ENCODE measurements around the gene PSMG3.

PSMG3 gene

DNA sequence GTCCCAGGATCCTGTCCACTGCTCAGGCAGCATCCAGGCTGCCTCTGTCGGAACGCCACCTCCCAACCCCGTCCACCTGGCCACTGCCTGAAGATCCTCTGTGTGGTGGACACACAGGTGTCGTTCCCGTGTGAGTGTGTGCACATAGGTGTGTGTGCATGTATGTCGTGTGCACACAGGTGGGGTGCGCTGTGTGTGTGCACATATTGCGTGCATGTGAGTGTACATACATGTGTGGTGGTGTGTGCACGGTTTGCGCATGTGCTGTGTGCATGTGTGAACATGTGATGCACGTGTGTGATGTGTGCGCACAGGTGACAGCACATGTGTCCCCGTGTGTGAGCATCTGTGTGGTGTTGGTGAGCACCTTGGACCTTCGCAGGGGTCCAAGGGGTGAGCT lies 20.9 kb downstream of the PSMG3 start (continued):
- TF ChIP-seq, protein P1, sequence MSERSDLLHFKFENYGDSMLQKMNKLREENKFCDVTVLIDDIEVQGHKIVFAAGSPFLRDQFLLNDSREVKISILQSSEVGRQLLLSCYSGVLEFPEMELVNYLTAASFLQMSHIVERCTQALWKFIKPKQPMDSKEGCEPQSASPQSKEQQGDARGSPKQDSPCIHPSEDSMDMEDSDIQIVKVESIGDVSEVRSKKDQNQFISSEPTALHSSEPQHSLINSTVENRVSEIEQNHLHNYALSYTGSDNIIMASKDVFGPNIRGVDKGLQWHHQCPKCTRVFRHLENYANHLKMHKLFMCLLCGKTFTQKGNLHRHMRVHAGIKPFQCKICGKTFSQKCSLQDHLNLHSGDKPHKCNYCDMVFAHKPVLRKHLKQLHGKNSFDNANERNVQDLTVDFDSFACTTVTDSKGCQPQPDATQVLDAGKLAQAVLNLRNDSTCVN (tag by site-specific recombination; optimal IDR thresholded peaks at IDR 0.05), result no peak
- TF ChIP-seq ZNF211 (tag by site-specific recombination; IDR thresholded peaks at IDR 0.05; ENCODE audit: low read depth), result no peak
- TF ChIP-seq, protein P2, sequence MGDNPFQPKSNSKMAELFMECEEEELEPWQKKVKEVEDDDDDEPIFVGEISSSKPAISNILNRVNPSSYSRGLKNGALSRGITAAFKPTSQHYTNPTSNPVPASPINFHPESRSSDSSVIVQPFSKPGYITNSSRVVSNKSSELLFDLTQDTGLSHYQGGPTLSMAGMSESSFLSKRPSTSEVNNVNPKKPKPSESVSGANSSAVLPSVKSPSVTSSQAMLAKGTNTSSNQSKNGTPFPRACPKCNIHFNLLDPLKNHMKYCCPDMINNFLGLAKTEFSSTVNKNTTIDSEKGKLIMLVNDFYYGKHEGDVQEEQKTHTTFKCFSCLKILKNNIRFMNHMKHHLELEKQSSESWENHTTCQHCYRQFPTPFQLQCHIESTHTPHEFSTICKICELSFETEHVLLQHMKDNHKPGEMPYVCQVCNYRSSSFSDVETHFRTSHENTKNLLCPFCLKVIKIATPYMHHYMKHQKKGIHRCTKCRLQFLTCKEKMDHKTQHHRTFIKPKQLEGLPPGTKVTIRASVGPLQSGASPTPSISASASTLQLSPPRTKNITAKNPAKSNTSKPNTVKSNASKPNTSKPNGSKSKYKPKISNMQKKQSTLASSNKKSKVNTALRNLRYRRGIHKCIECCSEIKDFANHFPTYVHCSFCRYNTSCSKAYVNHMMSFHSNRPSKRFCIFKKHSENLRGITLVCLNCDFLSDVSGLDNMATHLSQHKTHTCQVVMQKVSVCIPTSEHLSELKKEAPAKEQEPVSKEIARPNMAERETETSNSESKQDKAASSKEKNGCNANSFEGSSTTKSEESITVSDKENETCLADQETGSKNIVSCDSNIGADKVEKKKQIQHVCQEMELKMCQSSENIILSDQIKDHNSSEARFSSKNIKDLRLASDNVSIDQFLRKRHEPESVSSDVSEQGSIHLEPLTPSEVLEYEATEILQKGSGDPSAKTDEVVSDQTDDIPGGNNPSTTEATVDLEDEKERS (tag by site-specific recombination; IDR thresholded peaks at IDR 0.05), result no peak
- TF ChIP-seq, protein P3, sequence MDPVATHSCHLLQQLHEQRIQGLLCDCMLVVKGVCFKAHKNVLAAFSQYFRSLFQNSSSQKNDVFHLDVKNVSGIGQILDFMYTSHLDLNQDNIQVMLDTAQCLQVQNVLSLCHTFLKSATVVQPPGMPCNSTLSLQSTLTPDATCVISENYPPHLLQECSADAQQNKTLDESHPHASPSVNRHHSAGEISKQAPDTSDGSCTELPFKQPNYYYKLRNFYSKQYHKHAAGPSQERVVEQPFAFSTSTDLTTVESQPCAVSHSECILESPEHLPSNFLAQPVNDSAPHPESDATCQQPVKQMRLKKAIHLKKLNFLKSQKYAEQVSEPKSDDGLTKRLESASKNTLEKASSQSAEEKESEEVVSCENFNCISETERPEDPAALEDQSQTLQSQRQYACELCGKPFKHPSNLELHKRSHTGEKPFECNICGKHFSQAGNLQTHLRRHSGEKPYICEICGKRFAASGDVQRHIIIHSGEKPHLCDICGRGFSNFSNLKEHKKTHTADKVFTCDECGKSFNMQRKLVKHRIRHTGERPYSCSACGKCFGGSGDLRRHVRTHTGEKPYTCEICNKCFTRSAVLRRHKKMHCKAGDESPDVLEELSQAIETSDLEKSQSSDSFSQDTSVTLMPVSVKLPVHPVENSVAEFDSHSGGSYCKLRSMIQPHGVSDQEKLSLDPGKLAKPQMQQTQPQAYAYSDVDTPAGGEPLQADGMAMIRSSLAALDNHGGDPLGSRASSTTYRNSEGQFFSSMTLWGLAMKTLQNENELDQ (tag by site-specific recombination; IDR thresholded peaks at IDR 0.05; ENCODE audit: low read depth), result no peak
- TF ChIP-seq ZNF335 (tag by site-specific recombination; conservative IDR thresholded peaks at IDR 0.05), result no peak

DNA sequence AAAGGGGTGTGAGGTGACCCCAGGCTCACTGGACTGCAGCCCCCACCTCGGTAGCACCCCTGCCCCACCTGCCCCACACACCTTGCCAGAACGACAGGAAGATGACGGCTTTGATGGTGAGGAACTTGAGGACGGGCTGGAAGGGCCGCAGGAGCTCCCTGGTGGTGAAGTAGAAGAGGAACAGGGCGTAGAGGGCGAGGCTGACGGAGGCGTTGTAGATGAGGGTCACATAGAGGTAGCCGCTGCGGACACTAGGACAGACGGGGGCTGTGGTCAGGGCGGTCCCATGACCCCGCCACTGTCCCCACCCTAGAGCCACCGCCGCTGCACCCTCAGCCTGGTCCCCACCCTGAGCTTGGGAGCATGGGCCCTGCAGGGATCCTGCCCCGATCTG lies 21.4 kb downstream of the PSMG3 start:
- H3K4me3 ChIP-seq (ENCODE audit: low read depth, low read length), result no peak overlapping the region
- H3K9me3 ChIP-seq (ENCODE audit: control insufficient read depth, insufficient read depth, low read depth, low read length), result no peaks in the 10 kb centered on the region
- H3K4me1 ChIP-seq (ENCODE audit: control insufficient read depth, insufficient read depth, low read length), result no peaks in the 10 kb centered on the region
- no peaks in the 10 kb centered on the region for H3K36me3 ChIP-seq (ENCODE audit: control insufficient read depth in 2 of 2, insufficient read depth in 1 of 2, low read length in 2 of 2)
- POLR2A ChIA-PET, result interaction anchor here (0.9 kb wide), 1 partner anchor 14 kb away, joined by 3 read pairs; no protein-coding TSS in a partner anchor
- CTCF ChIA-PET, result interaction anchor here (1.0 to 2.2 kb wide), 2 partner anchors 9 to 23 kb away, joined by 3 to 6 read pairs; no protein-coding TSS in a partner anchor
- no peak overlapping the region for H3K27ac ChIP-seq (ENCODE audit: extremely low read depth, low read depth, low read length)
- no peak for TF ChIP-seq ZNF501 (tag by site-specific recombination; IDR thresholded peaks at IDR 0.05)
- TF ChIP-seq ZNF114 (tag by site-specific recombination; IDR thresholded peaks at IDR 0.05), result no peak
- no peak for TF ChIP-seq ZFHX2 (tag by site-specific recombination; conservative IDR thresholded peaks at IDR 0.05)
- no peak for TF ChIP-seq ZNF555 (tag by site-specific recombination; conservative IDR thresholded peaks at IDR 0.05)
- TF ChIP-seq, protein P4, sequence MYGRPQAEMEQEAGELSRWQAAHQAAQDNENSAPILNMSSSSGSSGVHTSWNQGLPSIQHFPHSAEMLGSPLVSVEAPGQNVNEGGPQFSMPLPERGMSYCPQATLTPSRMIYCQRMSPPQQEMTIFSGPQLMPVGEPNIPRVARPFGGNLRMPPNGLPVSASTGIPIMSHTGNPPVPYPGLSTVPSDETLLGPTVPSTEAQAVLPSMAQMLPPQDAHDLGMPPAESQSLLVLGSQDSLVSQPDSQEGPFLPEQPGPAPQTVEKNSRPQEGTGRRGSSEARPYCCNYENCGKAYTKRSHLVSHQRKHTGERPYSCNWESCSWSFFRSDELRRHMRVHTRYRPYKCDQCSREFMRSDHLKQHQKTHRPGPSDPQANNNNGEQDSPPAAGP (tag by site-specific recombination; IDR thresholded peaks at IDR 0.05), result no peak
- TF ChIP-seq, protein P5, sequence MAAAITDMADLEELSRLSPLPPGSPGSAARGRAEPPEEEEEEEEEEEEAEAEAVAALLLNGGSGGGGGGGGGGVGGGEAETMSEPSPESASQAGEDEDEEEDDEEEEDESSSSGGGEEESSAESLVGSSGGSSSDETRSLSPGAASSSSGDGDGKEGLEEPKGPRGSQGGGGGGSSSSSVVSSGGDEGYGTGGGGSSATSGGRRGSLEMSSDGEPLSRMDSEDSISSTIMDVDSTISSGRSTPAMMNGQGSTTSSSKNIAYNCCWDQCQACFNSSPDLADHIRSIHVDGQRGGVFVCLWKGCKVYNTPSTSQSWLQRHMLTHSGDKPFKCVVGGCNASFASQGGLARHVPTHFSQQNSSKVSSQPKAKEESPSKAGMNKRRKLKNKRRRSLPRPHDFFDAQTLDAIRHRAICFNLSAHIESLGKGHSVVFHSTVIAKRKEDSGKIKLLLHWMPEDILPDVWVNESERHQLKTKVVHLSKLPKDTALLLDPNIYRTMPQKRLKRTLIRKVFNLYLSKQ (tag by site-specific recombination; IDR thresholded peaks at IDR 0.05; ENCODE audit: borderline replicate concordance), result no peak
- TF ChIP-seq ZNF16 (tag by site-specific recombination; IDR thresholded peaks at IDR 0.05; ENCODE audit: low read depth), result no peak
- TF ChIP-seq ZFP37 (tag by site-specific recombination; IDR thresholded peaks at IDR 0.05), result no peak
- TF ChIP-seq, protein P6, sequence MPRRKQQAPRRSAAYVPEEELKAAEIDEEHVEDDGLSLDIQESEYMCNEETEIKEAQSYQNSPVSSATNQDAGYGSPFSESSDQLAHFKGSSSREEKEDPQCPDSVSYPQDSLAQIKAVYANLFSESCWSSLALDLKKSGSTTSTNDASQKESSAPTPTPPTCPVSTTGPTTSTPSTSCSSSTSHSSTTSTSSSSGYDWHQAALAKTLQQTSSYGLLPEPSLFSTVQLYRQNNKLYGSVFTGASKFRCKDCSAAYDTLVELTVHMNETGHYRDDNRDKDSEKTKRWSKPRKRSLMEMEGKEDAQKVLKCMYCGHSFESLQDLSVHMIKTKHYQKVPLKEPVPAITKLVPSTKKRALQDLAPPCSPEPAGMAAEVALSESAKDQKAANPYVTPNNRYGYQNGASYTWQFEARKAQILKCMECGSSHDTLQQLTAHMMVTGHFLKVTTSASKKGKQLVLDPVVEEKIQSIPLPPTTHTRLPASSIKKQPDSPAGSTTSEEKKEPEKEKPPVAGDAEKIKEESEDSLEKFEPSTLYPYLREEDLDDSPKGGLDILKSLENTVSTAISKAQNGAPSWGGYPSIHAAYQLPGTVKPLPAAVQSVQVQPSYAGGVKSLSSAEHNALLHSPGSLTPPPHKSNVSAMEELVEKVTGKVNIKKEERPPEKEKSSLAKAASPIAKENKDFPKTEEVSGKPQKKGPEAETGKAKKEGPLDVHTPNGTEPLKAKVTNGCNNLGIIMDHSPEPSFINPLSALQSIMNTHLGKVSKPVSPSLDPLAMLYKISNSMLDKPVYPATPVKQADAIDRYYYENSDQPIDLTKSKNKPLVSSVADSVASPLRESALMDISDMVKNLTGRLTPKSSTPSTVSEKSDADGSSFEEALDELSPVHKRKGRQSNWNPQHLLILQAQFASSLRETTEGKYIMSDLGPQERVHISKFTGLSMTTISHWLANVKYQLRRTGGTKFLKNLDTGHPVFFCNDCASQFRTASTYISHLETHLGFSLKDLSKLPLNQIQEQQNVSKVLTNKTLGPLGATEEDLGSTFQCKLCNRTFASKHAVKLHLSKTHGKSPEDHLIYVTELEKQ (tag by site-specific recombination; IDR thresholded peaks at IDR 0.05; ENCODE audit: borderline replicate concordance), result no peak
- TF ChIP-seq, protein P7, sequence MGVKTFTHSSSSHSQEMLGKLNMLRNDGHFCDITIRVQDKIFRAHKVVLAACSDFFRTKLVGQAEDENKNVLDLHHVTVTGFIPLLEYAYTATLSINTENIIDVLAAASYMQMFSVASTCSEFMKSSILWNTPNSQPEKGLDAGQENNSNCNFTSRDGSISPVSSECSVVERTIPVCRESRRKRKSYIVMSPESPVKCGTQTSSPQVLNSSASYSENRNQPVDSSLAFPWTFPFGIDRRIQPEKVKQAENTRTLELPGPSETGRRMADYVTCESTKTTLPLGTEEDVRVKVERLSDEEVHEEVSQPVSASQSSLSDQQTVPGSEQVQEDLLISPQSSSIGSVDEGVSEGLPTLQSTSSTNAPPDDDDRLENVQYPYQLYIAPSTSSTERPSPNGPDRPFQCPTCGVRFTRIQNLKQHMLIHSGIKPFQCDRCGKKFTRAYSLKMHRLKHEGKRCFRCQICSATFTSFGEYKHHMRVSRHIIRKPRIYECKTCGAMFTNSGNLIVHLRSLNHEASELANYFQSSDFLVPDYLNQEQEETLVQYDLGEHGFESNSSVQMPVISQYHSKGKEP (tag by site-specific recombination; IDR thresholded peaks at IDR 0.05), result no peak
- no peak for TF ChIP-seq ZNF121 (tag by site-specific recombination; IDR thresholded peaks at IDR 0.05)
- TF ChIP-seq HOXD13 (CRISPR knock-in tag; IDR thresholded peaks at IDR 0.05; ENCODE audit: borderline replicate concordance), result no peak
- TF ChIP-seq, protein P1 (tag by site-specific recombination; optimal IDR thresholded peaks at IDR 0.05), result no peak
- no peak for TF ChIP-seq ZNF24 (tag by site-specific recombination; IDR thresholded peaks at IDR 0.05)
- no peak for TF ChIP-seq OSR2 (tag by site-specific recombination; IDR thresholded peaks at IDR 0.05)
- no peak for TF ChIP-seq FEZF1 (tag by site-specific recombination; IDR thresholded peaks at IDR 0.05)

Data from HEK293 (cell line).